ENCODE measurements around the gene PTPRK.

PTPRK gene

GRCh38 chr6:127951172-127951917 is 569.1 kb downstream of the PTPRK start:
- TF ChIP-seq CTCF (IDR thresholded peaks at IDR 0.05; ENCODE audit: insufficient read depth, missing control alignments): no peak
- DNase-seq (ENCODE audit: insufficient read length, low spot score) (no peak), FAIRE-seq (no peak)

GRCh38 chr6:127950566-127951145 is 569.7 kb downstream of the PTPRK start:
- no peak for DNase-seq (ENCODE audit: insufficient read length, low spot score)
- no peak for TF ChIP-seq CTCF (IDR thresholded peaks at IDR 0.05; ENCODE audit: insufficient read depth, missing control alignments)
- no peak for FAIRE-seq

GRCh38 chr6:127949251-127949650 is 571.1 kb downstream of the PTPRK start:
- no peak for TF ChIP-seq CTCF (IDR thresholded peaks at IDR 0.05; ENCODE audit: insufficient read depth, missing control alignments)
- no peak for FAIRE-seq
- no peak for DNase-seq (ENCODE audit: insufficient read length, low spot score)

GRCh38 chr6:127946388-127946787 is 574.0 kb downstream of the PTPRK start:
- no peak for TF ChIP-seq CTCF (IDR thresholded peaks at IDR 0.05; ENCODE audit: insufficient read depth, missing control alignments)
- DNase-seq (ENCODE audit: insufficient read length, low spot score) (no peak), FAIRE-seq (no peak)

- TF ChIP-seq CTCF (IDR thresholded peaks at IDR 0.05; ENCODE audit: insufficient read depth, missing control alignments): no peak
- FAIRE-seq: no peak
- DNase-seq (ENCODE audit: insufficient read length, low spot score): no peak
Measured at GRCh38 chr6:127945434-127946097, 574.8 kb downstream of the PTPRK start.

- FAIRE-seq (no peak), DNase-seq (ENCODE audit: insufficient read length, low spot score) (no peak)
- no peak for TF ChIP-seq CTCF (IDR thresholded peaks at IDR 0.05; ENCODE audit: insufficient read depth, missing control alignments)
Measured at GRCh38 chr6:127941228-127941627, 579.2 kb downstream of the PTPRK start.
